Hindlimb muscle (tissue), 1 donor: Measurements from ENCODE around the gene CACNG6. TPM values are rescaled to one million over a fixed set of nuclear protein-coding genes. Genes with fewer than 3 reads are reported as not detected.
"Not testable (repeated sequence)": the region's sequence is repeated elsewhere in the genome, so short reads cannot be mapped to it uniquely, and the experiment has no call there.

Experiments used
- DNase-seq: peaks from one replicate; pipeline ENCODE4 v3.0.0-alpha.2; 2013
- polyA plus RNA-seq: library from polyadenylated mRNA; unstranded; fragments of 120-200 nt; gene quantifications from one replicate; pipeline ENCODE4 v1.2.1, GENCODE V29; 2013; ENCODE audit not compliant: insufficient read length

Gene CACNG6, protein sequence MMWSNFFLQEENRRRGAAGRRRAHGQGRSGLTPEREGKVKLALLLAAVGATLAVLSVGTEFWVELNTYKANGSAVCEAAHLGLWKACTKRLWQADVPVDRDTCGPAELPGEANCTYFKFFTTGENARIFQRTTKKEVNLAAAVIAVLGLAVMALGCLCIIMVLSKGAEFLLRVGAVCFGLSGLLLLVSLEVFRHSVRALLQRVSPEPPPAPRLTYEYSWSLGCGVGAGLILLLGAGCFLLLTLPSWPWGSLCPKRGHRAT
- polyA plus RNA-seq: 27.6 TPM

DNA sequence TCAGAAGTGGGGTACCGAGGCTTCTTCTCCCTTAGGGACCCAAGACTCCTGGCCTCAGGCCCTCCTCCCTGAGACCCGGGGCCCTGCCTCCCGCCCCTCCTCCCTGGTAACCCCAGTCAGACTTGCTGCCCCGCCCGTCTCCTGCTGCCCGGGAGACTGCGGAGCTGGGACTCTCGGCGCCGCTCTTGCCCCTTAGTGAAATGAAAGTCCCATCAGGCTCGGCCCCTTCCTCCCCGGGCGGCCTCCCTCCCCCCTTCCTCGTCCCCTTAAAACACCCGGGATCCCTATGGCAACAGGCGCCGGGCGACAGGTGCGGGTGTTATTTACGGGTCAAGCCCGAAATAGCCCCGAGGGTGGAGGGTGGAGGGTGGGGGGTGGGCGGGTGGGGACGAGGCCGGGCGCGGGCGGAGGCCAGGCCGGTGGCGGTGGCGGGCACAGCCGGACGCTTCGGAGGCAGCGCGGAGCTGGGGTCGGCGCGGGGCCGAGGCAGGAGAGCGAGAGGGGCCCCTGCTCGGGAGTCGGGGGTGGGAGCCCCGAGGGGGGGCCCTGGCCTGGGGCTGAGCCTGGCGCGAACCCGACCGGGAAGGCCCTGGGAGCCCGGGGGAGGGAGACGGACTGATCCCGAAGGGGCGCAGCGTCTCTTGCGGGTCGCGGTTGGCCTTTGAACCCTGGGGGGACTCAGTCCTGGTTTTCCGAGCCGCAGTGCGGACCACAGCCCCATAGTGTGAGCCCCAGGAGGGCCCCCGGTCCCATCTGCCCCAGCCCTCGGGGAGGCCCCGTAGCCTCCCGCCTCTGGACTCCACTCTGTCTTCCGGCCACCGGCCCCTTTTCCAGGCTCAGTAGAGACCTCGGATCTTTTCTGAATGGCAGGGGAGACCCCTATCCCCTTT lies at the start of gene CACNG6:
Gene CACNG6 (plus strand): TSS at position 414 of the 890 bp plus-strand sequence. CDS start 1,241 bp downstream, outside the sequence.
- DNase-seq: no peak

DNA sequence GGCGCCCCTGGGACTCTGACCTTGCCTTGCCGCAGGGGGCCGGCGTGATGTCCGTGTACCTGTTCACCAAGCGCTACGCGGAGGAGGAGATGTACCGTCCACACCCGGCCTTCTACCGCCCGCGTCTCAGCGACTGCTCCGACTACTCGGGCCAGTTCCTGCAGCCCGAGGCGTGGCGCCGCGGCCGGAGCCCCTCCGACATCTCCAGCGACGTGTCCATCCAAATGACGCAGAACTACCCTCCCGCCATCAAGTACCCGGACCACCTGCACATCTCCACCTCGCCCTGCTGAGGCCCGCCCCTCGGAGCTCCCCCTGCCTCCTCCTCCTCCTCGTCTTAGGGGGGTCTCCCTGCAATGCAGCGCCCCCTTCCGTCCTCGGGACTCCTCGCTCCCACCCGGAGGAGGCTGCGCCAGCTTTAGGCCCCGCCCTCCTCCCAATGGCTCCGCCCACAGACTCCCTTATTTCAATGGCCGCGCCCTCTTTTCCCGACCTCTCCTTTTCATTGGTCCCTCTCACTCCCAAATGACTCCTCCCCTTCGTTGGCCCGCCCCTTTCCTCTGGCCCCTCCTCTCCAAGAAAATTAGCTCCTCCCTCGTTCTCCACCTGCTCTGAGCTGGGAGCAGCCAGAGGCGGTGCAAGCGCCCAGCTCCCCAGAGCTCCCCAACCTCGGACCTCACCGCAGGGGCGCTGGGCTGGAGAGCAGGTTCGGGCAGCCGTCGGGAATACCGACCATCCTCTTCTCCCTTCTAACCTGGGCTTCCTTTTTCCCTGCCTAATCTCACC lies 49.2 kb upstream of the CACNG6 start:
- DNase-seq: no peak

DNA sequence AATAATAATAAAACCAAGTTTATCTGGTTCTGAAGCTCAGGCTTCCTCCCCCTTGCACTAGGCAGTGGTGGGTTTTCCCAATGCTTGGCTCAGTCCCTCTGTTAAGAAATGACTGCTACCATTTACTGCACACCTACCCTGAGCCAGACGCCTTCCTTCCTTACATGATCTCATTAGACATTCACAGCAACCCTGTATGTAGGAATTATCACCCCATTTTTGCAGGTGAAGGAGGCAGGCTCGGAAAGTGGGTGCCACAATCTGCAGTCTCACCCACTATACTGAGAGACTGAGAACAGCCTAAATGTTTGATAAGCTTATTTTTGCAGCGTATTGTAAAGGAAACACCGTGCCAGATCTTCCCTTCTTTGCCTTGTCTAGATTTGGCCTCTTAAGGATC lies 47.0 kb upstream of the CACNG6 start:
- DNase-seq: no peak

DNA sequence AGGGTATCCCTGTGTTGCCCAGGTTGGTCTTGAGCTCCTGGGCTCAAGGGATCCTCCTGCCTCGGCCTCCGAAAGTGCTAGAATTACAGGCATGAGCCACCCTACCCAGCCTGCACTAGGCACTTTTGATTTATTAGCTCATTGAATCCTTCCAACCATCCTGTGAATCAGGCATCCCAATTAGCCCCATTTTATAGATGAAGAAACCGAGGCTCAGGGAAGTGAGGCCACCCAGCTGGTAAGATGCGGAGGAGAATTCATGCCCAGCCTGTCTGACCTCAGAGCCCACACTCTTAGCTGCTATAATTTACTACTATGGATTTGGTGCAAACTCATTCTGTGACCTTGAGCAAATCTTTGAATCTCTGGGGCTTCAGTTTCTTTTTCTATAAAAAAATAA lies 46.5 kb upstream of the CACNG6 start:
- DNase-seq: no peak

DNA sequence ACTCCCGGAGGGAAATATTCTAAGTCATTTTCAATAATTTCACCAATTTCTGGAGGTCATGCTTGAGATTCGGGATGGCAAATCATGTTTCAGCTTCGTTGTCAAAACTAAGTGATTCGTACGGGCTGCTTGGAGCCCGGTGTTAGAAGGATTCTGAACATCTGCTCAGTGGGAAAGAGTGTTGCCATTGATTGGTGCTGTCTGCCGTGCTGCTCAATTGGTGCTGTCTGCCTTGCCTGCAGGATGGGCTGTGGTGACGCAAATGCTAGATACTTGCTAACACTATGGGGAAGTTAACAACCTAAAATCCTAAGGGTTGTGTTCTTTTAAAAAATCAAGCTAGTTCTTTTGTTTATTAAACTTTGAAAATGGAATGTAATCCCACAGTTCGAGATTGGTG lies 46.0 kb upstream of the CACNG6 start:
- DNase-seq: no peak

DNA sequence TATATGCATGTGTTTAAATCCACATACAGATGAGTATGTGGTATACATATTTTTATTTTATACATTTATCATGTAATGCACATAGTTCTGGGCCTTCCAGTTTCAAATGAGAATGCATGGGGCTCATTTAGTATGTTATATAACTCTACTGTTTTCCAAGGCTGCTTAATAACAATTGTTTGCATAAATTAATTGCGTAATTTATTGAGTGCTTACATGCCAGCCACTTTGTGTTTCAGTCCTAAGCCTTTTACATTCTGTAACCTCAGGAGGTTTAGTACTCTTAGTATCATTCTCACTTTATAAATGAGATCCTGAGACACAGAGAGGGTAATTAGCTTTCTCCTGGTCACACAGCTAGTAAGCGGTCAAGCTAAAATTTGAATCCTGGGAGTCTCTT lies 45.4 kb upstream of the CACNG6 start:
- DNase-seq: no peak

DNA sequence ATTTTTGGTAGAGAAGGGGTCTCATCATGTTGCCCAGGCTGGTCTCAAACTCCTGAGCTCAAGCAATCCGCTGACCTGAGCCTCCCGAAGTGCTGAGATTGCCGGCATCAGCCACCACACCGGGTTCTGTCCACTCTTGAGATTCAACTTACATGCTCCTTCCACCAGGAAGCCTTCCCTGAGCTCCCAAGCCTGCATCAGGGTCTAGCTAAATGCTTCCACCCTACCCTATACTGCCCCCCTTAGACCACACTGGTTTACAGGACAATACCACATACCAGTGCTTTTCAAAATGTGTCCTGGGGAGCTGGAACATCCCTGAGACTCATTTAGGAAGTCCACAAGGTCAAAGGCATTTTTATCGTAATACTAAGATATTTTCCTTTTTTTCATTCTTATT lies 43.8 kb upstream of the CACNG6 start:
- no peak for DNase-seq

DNA sequence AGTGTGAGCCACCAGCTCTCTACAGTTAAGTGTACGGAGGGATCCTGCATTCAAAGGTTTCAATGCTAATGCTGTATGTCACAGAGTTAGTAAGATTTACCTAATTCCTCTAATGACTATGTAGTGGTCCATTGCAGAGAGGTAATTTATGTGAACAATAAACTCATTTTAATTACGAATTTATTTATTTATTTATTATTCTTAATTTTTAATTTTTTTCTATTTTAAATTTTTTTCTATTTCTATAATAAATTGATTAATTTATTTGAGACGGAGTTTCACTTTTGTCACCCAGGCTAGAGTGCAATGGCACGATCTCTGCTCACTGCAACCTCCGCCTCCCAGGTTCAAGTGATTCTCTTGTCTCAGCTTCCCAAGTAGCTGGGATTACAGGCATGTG lies 42.8 kb upstream of the CACNG6 start:
- DNase-seq: not testable (repeated sequence)

DNA sequence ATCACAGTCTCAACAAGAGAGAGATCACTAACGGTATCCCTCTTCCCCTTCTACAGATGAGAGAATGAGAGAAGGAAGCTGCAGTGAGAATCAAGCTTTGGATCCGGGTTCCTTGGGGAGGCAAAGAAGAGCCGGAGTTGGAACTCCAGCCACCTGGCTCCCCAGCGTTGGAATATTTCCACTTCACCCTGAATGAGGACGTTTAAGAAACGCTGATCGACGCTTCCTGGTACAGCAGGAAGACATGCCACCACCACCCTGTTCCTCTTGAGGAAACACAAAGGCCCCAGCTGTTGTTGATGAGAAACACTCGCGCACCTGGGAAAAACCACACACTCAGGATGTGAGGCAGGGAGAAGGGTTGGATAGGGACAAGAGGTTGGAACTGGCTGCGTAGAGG lies 40.0 kb upstream of the CACNG6 start:
- no peak for DNase-seq

DNA sequence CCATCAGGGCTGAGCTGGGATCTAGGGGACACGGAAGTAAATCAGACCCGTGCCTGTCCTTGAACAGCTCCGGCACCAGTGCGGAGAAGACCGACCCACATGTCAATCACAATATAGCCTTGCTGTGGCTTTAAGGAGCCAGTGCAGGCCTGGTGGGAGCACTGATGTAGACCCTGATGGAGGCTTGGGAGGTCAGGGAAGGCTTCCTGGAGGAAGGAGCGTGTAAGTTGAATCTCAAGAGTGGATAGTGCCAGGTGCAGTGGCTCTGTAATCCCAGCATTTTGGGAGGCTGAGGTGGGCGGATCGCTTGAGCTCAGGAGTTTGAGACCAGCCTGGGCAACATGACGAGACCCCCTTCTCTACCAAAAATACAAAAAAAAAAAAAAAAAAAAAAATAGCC lies 39.5 kb upstream of the CACNG6 start:
- no peak for DNase-seq

DNA sequence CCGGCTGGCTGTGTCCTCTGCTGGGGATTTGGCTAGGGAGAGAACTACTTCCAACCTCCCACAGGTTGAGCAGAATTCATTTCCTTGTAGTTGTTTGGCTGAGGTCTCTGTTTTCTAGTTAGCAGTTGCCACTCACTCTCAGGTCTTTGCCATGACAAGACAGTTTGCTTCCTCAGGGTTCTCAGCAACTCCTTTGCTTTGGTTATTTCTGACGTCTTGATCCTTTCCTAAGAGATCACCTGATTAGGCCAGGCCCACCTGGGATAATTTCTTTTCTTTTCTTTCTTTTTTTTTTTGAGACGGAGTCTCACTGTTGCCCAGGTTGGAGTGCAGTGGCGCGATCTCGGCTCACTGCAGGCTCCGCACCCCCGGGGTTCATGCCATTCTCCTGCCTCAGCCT lies 38.1 kb upstream of the CACNG6 start:
- DNase-seq: no peak

DNA sequence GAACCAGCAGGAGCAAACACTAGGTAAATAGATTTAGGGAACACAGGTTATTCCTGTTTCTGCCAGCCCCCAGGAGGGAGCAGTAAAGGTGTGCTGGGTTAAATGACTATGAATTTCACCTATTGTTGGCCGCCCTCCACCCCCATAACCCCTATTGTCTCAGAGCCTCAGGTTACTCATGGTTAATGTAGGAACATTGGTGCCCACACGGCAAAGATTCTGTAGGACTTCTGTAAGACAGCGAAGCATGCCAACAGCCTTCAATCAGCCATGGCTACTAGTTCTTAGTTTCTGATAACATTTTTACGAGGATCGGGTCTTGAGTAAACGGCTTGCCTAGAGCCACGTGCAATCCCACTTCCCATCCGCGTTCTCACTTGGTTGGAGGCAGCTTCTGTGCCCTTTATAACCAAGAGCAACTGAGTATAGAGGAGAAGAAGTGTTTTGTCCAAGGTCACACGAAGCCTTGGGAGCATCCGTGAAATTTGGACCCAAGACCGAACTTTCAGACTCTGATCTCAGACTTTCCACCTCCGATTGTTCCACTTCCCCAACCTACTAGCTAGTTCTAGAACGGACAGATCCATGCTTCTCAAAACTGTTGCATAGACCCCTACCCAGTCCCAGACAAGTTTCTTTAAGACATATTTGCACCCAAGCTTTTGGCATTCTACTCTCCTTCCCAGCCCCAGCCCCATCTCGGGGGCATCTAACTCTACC lies 33.8 kb upstream of the CACNG6 start:
- no peak for DNase-seq

DNA sequence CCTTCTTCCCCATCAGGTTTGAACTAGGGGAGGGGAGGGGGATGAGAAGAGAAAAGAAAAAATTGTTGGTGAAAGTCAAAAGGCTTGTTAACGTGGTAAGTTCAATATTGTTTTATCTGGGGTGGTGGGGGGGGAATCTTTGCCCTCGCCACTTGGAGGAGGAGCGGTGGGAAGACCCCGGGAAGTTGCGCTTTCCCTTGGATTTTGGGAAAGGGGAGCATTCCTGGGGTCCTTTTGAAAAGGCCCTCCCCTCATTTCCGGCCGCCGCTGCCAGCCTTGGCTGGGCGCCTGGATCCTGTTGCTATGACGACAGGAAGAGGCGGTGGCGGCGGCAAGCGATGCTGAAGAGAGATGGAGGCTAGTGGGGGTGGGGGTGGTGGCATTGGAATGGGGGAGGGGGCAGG lies 33.3 kb upstream of the CACNG6 start:
- no peak for DNase-seq

DNA sequence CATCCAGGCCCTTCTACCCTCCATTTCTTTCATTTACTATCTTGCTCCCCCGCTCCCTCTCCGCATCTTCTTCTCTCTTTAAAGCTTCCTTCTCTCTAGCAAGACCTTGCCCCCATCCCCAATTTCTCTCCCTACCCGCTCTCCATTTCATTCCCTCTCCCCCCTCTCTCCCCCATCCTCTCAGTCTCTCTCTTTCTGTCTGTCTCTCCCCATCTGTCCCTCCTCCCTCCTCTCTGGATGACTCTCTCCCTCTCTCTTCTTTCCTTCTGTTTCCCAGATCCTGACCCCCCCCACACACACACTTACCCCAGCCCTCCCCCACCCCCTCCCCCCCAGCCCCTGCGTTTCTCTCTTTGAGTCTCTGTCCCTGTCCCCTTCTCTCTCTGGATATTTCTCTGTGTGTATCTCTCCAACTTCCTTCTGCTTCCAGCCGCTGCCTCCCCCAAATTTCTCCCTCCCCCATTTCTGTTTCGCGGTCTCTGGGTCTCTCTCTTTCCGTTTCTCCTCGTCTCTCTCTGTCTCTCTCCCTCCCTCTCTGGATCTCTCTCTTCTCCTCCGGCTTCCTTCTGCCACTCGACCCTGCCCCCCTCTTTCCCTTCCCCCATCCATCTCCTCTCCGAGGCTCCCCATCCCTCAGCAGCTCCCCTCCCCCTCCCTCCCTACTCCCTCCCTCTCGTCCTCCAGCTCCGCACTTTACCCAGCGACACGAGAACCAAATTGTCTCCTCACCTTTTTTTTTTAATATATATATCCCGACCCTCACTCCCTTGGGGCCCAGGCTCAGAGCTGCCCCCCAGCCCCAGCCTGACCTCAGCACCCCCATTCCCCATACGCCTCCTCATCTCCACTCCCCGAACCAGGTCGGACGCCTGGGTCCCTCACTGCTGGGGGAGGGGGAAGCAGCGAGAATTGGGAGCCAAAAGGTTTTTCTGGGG lies 32.3 kb upstream of the CACNG6 start:
- no peak for DNase-seq

DNA sequence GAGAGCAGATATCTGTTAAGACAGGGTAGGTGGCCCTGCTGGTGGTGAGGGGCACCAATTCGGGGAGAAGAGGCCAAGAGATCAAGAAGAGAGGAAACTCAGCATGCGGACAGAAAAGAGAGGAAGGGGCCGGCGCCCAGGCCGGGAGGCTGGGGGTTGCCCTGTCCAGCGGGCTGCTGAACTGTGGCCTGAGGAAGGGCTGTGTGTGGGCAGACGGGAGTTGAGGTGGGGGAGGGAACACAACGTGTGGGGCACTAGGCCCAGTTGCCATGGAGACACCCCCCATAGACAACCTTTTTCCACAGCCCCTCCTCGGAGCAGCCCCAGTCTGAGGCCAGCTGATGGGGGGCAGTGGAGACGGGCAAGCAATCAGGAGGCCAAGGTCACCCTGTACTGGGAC lies 31.2 kb upstream of the CACNG6 start:
- DNase-seq: no peak

DNA sequence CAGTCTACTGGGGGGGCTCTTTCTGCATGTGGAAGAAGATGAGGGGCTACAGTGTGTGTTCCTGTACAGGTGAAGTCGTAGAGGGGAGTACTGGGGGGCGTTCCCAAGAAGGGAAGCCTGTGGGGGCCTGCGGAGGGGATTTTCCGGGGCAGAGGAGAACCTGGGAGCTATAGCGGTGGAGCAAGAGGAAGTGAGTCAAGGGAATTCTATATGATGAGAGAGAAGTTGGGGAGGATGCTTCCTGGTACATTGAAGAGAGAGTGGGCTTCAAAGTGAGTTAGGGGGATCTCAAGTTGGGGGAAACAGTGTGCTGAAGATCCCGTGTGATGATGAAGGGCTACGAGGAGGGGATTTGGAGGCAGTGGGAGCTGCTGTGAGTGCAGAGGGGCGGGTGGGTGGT lies 30.6 kb upstream of the CACNG6 start:
- DNase-seq: no peak

DNA sequence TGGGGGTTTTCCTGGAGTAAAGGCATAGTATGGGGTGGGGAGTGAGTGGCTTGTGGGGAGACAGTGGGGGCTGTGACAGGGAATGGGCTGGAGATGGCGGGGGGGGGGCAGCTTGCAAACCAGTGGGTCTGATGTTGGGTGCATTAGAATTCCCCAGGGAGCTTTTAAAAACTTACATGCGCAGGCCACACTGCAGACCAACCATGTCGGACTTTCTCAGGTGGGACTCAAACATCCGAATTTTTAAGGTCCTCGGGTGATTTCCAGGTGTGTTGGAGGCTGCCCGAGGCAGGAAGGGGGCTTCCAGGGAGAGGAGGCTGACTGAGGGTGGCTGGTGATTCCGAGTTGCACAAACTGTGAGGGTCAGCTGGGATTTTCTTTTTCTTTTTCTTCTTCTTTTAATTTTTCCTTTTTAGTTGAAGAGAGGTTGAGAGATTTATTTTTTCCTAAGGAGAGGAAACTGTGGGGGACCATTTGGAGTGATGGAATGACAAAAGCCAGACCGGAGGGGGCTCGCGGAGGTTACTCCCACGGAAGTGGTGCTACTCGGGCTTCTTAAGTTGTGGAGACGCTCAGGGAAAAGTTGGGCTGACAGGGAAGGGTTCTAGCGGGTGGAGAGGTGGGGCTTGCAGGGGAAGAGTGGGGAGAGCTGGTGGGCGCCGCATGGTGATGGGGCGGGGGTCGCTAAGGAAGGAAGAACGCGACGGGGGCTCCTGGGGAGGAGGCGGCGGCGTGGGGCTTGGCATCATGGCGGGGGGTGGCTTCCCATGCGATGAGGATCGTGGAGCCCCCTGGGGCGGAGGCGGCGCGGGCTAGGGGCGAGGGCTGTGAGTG lies 29.7 kb upstream of the CACNG6 start:
- no peak for DNase-seq

DNA sequence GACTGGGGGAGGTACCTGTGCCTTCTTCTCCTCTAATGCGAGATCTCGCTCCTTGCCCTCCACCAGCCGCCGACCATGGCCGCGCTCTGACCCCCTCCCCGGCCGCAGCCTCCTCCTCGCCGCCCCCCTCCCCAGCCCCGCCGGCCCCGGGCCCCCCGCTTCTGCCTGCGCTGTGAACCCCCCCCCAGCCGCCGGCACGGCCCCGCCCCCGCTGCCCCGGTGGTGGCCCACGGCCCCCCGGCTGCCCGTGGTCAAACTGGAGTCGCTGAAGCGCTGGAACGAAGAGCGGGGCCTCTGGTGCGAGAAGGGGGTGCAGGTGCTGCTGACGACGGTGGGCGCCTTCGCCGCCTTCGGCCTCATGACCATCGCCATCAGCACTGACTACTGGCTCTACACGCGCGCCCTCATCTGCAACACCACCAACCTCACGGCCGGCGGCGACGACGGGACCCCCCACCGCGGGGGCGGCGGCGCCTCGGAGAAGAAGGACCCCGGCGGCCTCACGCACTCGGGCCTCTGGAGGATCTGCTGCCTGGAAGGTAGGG lies 28.5 kb upstream of the CACNG6 start, which contains the start of gene CACNG8:
Gene CACNG8 (plus strand): TSS at position 51 of the 545 bp plus-strand sequence.
- no peak for DNase-seq

DNA sequence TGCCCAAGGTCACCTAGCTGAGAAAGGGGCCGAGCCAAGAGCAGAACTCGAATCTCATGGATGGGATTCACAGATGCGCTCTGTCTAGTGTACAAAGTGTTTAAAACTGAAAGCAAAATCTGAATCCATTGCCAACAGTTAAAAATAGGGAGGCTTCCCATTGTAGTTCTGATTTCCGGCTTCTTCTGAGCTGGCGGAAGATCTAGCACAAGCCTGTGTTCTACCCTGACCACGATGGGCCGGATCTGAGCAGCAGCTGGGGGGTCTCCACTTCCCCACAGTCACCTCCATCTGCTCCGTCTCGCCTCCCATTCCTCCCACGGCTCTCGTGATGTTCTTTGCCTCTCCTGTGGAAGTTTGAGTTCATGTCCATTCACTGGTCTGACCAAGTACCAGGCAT lies 26.3 kb upstream of the CACNG6 start:
- no peak for DNase-seq

DNA sequence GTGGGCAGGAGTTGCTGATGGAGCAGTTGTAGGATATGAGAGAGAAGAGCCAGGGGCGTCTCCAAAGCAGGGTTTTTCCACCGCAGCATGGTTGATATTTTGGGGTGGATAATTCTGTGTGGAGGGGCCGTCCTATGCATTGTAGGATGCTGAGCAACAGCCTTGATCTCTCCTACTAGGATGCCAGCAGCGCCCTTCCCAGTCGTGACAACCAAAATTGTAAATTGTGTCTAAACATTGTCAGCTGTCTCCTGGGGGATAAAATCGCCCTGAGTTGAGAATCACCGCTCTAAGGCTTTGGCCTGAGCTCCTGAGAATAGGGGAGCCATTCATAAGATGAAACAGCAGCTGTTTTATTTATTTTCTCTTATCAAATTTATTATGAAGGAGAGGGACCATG lies 24.5 kb upstream of the CACNG6 start:
- DNase-seq: no peak
